NCI-H2227 (cell line): ENCODE results near the gene PTPRG.

Experiments used
- DNase-seq: peaks from one replicate; lab custom pipeline; 2025; ENCODE audit not compliant: unreplicated experiment; lab: John Stamatoyannopoulos, UW

Gene PTPRG

GRCh38 chr3:62167566-62168262 is 606.3 kb downstream of the PTPRG start:
- no peak for DNase-seq

- DNase-seq: no peak
Measured at GRCh38 chr3:62168356-62168755, 607.0 kb downstream of the PTPRG start.

- no peak for DNase-seq
Measured at GRCh38 chr3:62169906-62170660, 608.7 kb downstream of the PTPRG start.

- no peak for DNase-seq
Measured at GRCh38 chr3:62171789-62172188, 610.4 kb downstream of the PTPRG start.

- no peak for DNase-seq
Measured at GRCh38 chr3:62172199-62172598, 610.8 kb downstream of the PTPRG start.

- DNase-seq: no peak
Measured at GRCh38 chr3:62173939-62174515, 612.7 kb downstream of the PTPRG start.

GRCh38 chr3:62175161-62175560 is 613.8 kb downstream of the PTPRG start:
- DNase-seq: no peak

GRCh38 chr3:62178032-62178431 is 616.7 kb downstream of the PTPRG start:
- DNase-seq: no peak

- DNase-seq: no peak
Measured at GRCh38 chr3:62178739-62179600, 617.6 kb downstream of the PTPRG start.

GRCh38 chr3:62180514-62180913 is 619.1 kb downstream of the PTPRG start:
- DNase-seq: no peak

- DNase-seq: no peak
Measured at GRCh38 chr3:62183087-62183486, 621.7 kb downstream of the PTPRG start.

- DNase-seq: no peak
Measured at GRCh38 chr3:62183969-62184368, 622.6 kb downstream of the PTPRG start.

- no peak for DNase-seq
Measured at GRCh38 chr3:62184559-62184958, 623.2 kb downstream of the PTPRG start.

- DNase-seq: no peak
Measured at GRCh38 chr3:62187022-62187431, 625.7 kb downstream of the PTPRG start.

- peak; percentile 76 for DNase-seq
Measured at GRCh38 chr3:62188681-62189375, 627.5 kb downstream of the PTPRG start.

- no peak for DNase-seq
Measured at GRCh38 chr3:62189376-62189698, 628.0 kb downstream of the PTPRG start.

GRCh38 chr3:62192891-62193290 is 631.5 kb downstream of the PTPRG start:
- DNase-seq: no peak

GRCh38 chr3:62193586-62194345 is 632.4 kb downstream of the PTPRG start:
- DNase-seq: no peak

GRCh38 chr3:62197350-62198012 is 636.1 kb downstream of the PTPRG start:
- no peak for DNase-seq

- no peak for DNase-seq
Measured at GRCh38 chr3:62199126-62199525, 637.8 kb downstream of the PTPRG start.
